Islet of Langerhans (tissue), 1 donor: ENCODE data around the gene MYL1.

Experiments used
- FAIRE-seq: peaks from one replicate; lab custom pipeline; 2011; peaks lifted over from hg19 to GRCh38; lab: Jason Lieb, UNC

MYL1 gene

DNA sequence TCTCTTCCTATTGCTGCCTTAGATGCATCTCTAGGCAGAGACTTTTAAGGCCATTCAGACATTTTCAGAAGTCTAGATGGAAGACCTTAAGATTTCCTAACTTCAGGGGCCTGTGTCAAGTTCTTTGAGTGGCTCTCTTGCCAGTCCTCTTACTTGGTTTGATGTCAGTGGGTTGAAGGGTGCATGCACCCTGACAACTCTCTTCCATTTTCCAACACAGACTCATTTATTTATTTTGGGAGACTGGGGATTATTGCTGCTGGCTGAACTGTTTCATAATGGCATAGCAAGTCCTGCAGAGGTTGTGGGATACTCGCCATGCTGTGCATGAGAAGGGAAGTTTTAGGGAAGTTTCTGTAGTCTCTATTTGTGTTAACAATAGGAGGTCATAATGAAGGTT is 50.7 kb downstream of the MYL1 start:
- FAIRE-seq: no peak

DNA sequence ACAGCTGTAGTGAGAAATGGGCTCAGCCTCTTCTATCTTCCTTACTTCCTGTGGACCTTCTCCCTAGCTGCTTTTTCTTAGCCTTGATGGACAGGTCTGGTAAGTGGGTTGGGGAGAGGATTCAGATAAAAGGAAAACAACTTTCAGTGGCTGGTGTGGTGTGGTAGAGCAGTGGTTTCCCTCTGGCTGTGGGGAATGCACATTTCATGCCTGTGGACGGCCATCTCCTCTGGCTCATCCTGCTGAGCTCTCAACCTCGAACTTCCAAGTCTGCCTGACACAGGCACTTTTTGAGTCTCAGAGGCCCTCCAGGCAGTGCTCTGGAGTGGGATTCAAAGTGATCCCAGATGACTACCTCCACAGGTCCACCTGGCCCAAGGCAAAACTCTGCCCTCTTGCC is 51.1 kb downstream of the MYL1 start:
- no peak for FAIRE-seq

DNA sequence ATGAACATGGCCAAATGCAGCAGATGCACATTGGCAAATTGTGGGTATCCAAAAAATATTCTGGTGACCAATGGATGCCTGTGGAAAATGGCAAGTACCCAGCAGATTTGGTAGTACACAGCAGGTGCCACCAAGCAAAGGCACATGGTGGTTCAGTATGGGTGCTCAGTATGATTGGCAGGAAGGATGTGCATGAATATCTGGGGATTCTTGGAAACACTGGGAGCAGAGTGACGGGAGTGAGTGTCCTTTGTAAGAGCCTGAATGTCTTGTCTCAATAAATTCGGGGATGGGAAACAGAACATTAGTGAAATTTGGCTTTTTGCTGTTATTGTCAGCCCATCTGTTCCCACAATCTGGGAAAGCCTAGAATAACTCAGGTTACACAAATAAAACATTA is 52.9 kb downstream of the MYL1 start:
- FAIRE-seq: no peak

DNA sequence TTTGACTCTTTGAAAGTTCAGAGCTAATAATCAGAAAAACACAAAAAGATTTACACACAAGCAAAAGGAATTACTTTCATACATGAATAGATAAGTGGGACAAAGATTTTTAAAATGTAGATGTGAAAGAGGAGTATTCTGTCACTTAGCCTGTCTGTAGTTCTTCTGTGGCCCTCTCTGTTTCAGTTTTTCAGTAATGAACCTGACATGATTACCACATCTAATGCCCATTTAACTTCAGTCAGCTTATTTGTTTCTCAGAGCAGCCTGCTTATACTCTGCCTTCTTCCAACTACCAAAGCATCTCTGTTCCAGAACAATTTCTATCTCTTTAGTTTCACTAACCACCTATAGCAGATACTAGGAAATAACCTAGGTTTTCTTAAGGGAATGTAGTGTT is 55.3 kb downstream of the MYL1 start:
- no peak for FAIRE-seq

DNA sequence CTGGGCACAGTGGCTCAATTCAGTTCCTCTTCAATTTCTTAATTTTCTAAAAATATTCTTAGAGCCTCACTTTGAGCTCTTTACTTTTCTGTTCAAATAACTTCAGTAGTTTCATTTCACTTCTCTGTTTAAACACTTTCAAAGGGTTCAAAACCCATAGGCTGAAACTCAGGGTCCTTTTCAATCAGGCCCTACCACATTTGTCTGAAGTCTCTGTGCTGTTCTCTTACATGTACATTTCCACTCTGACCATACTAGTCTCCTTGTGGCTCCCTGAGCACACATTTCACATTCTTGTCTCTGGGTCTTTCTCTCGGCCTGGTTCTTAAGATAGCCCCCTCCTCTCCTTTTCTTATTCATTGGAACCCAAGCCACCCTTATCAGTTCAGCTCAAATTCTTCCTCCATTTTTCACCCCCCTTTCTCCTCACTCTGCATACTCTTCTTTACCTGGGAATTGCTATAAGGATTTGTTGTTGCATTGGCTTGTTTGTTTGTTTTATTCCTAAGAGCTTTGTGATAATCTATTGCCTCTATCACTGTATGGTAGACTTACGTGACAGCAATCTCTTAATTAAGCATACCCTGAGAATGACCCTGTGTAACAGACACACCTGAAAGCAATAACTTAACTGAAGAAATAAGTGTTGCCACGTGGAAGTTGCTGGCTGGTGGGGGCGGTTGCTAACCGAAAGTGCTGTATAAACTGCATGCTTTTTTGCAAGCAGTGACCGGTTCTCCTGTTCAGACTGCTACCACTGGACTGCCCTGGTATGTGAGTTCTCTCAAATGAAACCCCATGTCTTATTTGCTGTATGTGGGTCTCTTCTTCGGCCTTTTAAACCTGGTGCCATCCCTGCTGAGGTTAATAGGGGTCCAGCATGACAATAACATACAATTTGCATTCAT is 62.0 kb downstream of the MYL1 start:
- no peak for FAIRE-seq

DNA sequence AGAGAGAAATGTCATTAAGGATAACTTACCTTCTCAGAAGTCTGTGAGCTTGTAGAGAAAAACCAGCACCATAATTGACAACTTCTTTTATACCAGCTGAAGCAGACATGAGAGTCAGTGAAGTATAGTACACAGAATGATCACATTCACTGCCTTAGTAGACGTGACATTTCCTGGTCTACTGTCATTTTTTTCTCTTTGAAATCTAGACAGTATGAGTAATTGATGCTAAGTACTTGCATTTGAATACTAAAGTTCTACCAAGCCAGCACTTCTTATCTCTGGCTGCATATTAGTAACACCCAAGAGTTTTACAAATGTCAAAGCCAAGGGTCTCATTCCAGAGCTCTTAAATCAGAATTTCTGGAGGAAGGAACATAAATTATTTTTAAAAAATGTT is 64.4 kb downstream of the MYL1 start:
- no peak for FAIRE-seq
